ENCODE data around the gene PDZD2.
A peak's percentile ranks its signal among the peaks of the same experiment; 100 is the strongest.

Gene PDZD2

DNA sequence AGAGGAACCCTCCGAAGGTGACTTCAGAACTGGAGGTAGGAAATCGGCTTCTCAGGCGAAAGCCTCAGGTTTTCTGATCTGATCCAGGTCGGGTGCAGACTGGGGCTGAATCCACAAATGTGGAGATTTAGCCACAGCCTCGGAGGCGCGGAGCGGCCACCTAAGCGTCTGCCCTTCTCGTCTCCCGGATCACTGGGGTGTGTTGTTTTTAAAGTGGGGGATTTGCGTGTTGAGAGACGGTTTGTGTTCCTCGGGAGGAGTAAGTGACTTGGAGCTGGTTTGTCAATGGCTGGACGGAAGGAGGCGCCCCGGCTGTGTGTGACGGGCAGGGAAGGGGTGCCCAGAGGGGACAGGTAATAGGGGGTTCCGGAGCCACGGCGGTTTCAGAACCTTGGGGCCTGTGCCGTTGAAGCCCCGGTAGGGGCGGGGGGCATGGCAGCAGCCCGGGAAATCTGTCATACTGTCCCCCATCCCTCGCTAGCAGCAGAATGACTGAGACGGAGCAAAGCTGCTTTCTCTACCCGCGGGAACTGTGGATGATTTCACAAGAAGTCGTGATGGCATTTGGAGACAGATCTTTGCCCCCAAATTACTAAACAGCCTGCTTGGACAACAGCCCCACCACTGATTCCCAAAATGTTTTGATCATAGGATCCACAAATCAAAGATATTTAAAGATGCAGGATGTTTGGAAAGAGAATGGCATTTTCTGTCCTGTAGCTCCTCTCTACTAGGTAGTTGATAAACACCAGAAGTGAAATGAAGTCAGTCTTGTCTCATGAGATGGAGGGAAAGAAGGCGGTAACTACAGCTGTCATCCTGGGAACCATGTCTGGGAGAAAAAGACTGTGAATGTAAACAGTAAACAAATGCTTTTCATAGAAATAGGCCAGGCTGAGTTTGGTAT is 216.5 kb downstream of the PDZD2 start:
- no peaks in the 10 kb centered on the region for H3K9me2 ChIP-seq (replicated peaks; ENCODE audit: insufficient read depth, low read length)
- H3K27me3 ChIP-seq (replicated peaks; ENCODE audit: insufficient read depth, low read length): no peaks in the 10 kb centered on the region
- no peak overlapping the region for H3K27ac ChIP-seq (ENCODE audit: low read length)
- TF ChIP-seq EZH2 (optimal IDR thresholded peaks at IDR 0.05; ENCODE audit: low read depth, low read length) (no peak), EZH2phosphoT487 (IDR thresholded peaks at IDR 0.05; ENCODE audit: low read length) (no peak)
- H3F3A ChIP-seq (ENCODE audit: insufficient read depth, low read length): no peaks in the 10 kb centered on the region
- no peaks in the 10 kb centered on the region; the same call in 1 of the 2 replicates for H3K9me3 ChIP-seq (replicated peaks; ENCODE audit: insufficient read depth, low read length)
- no peaks in the 10 kb centered on the region for H3K36me3 ChIP-seq (replicated peaks; ENCODE audit: insufficient read depth, low read length)
- no peaks in the 10 kb centered on the region for H4K20me1 ChIP-seq (ENCODE audit: insufficient read depth, low read length)
- H3K79me2 ChIP-seq (ENCODE audit: low read length): no peaks in the 10 kb centered on the region
- H3K4me3 ChIP-seq (ENCODE audit: low read length): no peak overlapping the region
- H2AFZ ChIP-seq (ENCODE audit: low read length): 0 out of 2 replicates have a peak overlapping the region, but pooled peaks have one; percentile 19
- no peaks in the 10 kb centered on the region for H3K4me1 ChIP-seq (ENCODE audit: low read length)
- H3K4me2 ChIP-seq (ENCODE audit: low read depth, low read length): peak overlapping the region; percentile 34; the same call in 1 of the 2 replicates
- DNase-seq: no peak
- H3K9ac ChIP-seq (ENCODE audit: low read length): no peak overlapping the region

DNA sequence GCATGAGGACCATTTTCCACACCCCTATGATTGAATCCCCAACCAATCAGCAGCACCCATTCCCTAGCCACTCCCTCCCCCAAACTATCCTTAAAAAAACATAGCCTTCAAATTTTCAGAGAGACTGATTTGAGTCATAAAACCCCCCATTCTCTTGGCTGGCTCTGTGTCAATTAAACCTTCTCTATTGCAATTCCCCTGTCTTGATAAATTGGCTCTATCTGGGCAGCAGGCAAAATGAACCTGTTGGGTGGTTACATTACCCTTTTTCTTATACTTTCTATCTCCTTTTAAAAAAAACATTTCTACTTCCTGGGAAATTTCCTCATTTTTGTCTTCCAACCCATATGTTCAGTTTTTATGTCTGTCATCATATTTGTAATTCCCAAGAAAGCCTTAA is 220.2 kb downstream of the PDZD2 start:
- Histone ChIP-seq H3K9me3 (replicated peaks; ENCODE audit: insufficient read depth, low read length) (no peaks in the 10 kb centered on the region; the same call in 1 of the 2 replicates), H3K4me2 (ENCODE audit: low read depth, low read length) (no peak overlapping the region), H3K4me1 (ENCODE audit: low read length) (no peaks in the 10 kb centered on the region), H3K9me2 (replicated peaks; ENCODE audit: insufficient read depth, low read length) (no peaks in the 10 kb centered on the region), H3F3A (ENCODE audit: insufficient read depth, low read length) (no peaks in the 10 kb centered on the region), H3K4me3 (ENCODE audit: low read length) (no peak overlapping the region), H2AFZ (ENCODE audit: low read length) (no peak overlapping the region), H3K27ac (ENCODE audit: low read length) (no peak overlapping the region), H3K36me3 (replicated peaks; ENCODE audit: insufficient read depth, low read length) (no peaks in the 10 kb centered on the region), H3K27me3 (replicated peaks; ENCODE audit: insufficient read depth, low read length) (no peaks in the 10 kb centered on the region), H3K79me2 (ENCODE audit: low read length) (no peaks in the 10 kb centered on the region), H4K20me1 (ENCODE audit: insufficient read depth, low read length) (no peaks in the 10 kb centered on the region), H3K9ac (ENCODE audit: low read length) (no peak overlapping the region)
- no peak for DNase-seq
- no peak for TF ChIP-seq EZH2 (optimal IDR thresholded peaks at IDR 0.05; ENCODE audit: low read depth, low read length)
- TF ChIP-seq EZH2phosphoT487 (IDR thresholded peaks at IDR 0.05; ENCODE audit: low read length): no peak
- TF ChIP-seq, protein P1, sequence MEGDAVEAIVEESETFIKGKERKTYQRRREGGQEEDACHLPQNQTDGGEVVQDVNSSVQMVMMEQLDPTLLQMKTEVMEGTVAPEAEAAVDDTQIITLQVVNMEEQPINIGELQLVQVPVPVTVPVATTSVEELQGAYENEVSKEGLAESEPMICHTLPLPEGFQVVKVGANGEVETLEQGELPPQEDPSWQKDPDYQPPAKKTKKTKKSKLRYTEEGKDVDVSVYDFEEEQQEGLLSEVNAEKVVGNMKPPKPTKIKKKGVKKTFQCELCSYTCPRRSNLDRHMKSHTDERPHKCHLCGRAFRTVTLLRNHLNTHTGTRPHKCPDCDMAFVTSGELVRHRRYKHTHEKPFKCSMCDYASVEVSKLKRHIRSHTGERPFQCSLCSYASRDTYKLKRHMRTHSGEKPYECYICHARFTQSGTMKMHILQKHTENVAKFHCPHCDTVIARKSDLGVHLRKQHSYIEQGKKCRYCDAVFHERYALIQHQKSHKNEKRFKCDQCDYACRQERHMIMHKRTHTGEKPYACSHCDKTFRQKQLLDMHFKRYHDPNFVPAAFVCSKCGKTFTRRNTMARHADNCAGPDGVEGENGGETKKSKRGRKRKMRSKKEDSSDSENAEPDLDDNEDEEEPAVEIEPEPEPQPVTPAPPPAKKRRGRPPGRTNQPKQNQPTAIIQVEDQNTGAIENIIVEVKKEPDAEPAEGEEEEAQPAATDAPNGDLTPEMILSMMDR (IDR thresholded peaks at IDR 0.05; ENCODE audit: low read length): no peak

DNA sequence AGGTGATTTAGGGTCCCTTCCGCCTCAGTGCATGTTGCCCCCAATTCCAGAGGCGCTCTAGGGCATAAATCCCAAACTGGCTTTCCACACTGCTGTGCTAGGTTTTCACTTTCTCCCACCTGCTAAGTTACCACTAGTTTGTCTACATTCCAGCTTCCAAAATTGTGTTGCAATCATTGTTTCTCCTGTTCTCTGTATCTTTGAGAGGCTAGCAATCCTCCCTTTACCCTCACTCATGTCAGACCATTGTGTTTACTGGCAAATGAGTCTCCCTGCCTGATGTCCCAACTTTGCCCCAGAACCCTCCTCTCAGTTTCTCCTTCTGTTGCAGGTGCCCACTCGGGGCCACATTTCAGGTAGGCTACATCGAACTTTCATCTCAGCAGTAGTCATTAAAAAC is 221.3 kb downstream of the PDZD2 start:
- H3K9me2 ChIP-seq (replicated peaks; ENCODE audit: insufficient read depth, low read length): no peaks in the 10 kb centered on the region
- no peaks in the 10 kb centered on the region for H3K27me3 ChIP-seq (replicated peaks; ENCODE audit: insufficient read depth, low read length)

More for the DNA sequence above, 221.3 kb downstream of the PDZD2 start:
- H3K9me3 ChIP-seq (replicated peaks; ENCODE audit: insufficient read depth, low read length): no peaks in the 10 kb centered on the region; the same call in 1 of the 2 replicates
- H3K27ac ChIP-seq (ENCODE audit: low read length): no peak overlapping the region
- H3F3A ChIP-seq (ENCODE audit: insufficient read depth, low read length): no peaks in the 10 kb centered on the region
- H3K4me2 ChIP-seq (ENCODE audit: low read depth, low read length): no peak overlapping the region
- no peaks in the 10 kb centered on the region for H4K20me1 ChIP-seq (ENCODE audit: insufficient read depth, low read length)
- no peaks in the 10 kb centered on the region for H3K4me1 ChIP-seq (ENCODE audit: low read length)
- no peak for DNase-seq
- no peak overlapping the region for H3K4me3 ChIP-seq (ENCODE audit: low read length)
- H2AFZ ChIP-seq (ENCODE audit: low read length): no peak overlapping the region
- no peaks in the 10 kb centered on the region for H3K79me2 ChIP-seq (ENCODE audit: low read length)
- no peaks in the 10 kb centered on the region for H3K36me3 ChIP-seq (replicated peaks; ENCODE audit: insufficient read depth, low read length)
- H3K9ac ChIP-seq (ENCODE audit: low read length): no peak overlapping the region
- TF ChIP-seq EZH2 (optimal IDR thresholded peaks at IDR 0.05; ENCODE audit: low read depth, low read length) (no peak), EZH2phosphoT487 (IDR thresholded peaks at IDR 0.05; ENCODE audit: low read length) (no peak)
- TF ChIP-seq, protein P1 (IDR thresholded peaks at IDR 0.05; ENCODE audit: low read length): no peak

All from MM.1S (cell line).